DND-41 (cell line): ENCODE data around the gene CLDN2.

Experiments
- ATAC-seq: fragments of 200-7000 bp; cut with Tn5 transposase; 3 replicates; pipeline ENCODE4 v1.9.1; 2021; ENCODE audit warnings: low read depth; ENCODE audit not compliant: insufficient read depth
- DNase-seq: peaks from one replicate; pipeline ENCODE4 v3.0.0-alpha.2; 2020
- H2AFZ ChIP-seq: 2 replicates; pipeline ENCODE4 v1.6.0; 2012; ENCODE audit warnings: low read depth, low read length
- H3K27ac ChIP-seq: 2 replicates; pipeline ENCODE4 v1.5.1; 2012; ENCODE audit warnings: low read length, inconsistent platforms
- H3K27me3 ChIP-seq: fragments of 200-600 bp; sonication (generic); 2 replicates; pipeline ENCODE4 v1.6.0; 2012; ENCODE audit warnings: low read length, mild to moderate bottlenecking, inconsistent platforms; ENCODE audit not compliant: insufficient read depth, poor library complexity
- H3K36me3 ChIP-seq: 2 replicates; pipeline ENCODE4 v1.5.1; 2012; ENCODE audit warnings: low read length, inconsistent platforms; ENCODE audit not compliant: insufficient read depth
- H3K4me1 ChIP-seq: 2 replicates; pipeline ENCODE4 v1.5.1; 2012; ENCODE audit warnings: mild to moderate bottlenecking, low read length; ENCODE audit not compliant: insufficient read depth
- H3K4me2 ChIP-seq: 2 replicates; pipeline ENCODE4 v1.6.0; 2012; ENCODE audit warnings: mild to moderate bottlenecking, moderate library complexity, low read length, inconsistent platforms; ENCODE audit not compliant: insufficient read depth
- H3K4me3 ChIP-seq, 2 experiments: fragments of 200-600 bp in 1 of 2; shearing (Covaris generic) in 1 of 2; 2 replicates each; pipeline ENCODE4 v1.5.1; 2012 to 2016; ENCODE audit warnings: inconsistent platforms in 2 of 2, low read length in 2 of 2, mild to moderate bottlenecking in 2 of 2, low read depth in 1 of 2, moderate library complexity in 1 of 2
- H3K79me2 ChIP-seq: 2 replicates; pipeline ENCODE4 v1.6.0; 2012; ENCODE audit warnings: low read length, inconsistent platforms; ENCODE audit not compliant: insufficient read depth
- H3K9ac ChIP-seq: 2 replicates; pipeline ENCODE4 v1.6.0; 2012; ENCODE audit warnings: low read depth, mild to moderate bottlenecking, inconsistent platforms, low read length, moderate library complexity
- H3K9me3 ChIP-seq: 2 replicates; pipeline ENCODE4 v1.5.1; 2012; ENCODE audit warnings: low read length, moderate library complexity, mild to moderate bottlenecking, inconsistent platforms; ENCODE audit not compliant: insufficient read depth, severe bottlenecking
- H4K20me1 ChIP-seq: 2 replicates; pipeline ENCODE4 v1.6.0; 2012; ENCODE audit warnings: low read length; ENCODE audit not compliant: insufficient read depth
- EZH2 ChIP-seq: IDR thresholded peaks from 3 replicates; pipeline ENCODE4 v1.6.1; 2012; ENCODE audit warnings: borderline replicate concordance, low read depth, mild to moderate bottlenecking, moderate library complexity, low read length, inconsistent platforms; ENCODE audit not compliant: severe bottlenecking
- TF ChIP-seq, protein P1 (sequence below): IDR thresholded peaks from 2 replicates; pipeline ENCODE4 v1.5.1; 2012; ENCODE audit warnings: borderline replicate concordance, low read length, moderate library complexity, mild to moderate bottlenecking; ENCODE audit not compliant: poor library complexity, severe bottlenecking; ENCODE audit errors: extremely low read depth

The CLDN2 gene

DNA sequence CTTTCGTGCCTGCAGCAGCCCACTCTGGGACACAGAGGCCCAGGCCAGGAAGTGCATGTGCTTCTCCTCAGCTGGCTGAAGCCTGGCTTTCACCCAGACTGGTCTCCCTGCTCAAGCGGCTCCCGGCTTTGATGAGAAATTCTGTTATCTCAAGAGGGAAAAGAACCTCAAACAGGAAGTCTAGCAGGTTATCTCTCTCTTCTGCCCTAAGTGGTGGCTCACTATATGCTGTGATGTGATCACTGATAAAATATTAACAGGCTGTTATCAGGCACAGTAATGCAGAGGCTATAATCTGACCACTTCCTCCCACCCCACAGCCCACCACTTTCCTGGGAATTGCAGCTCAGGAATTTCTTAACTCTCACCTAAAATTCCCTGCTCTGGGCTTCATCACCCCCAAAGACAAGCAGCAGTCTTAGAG lies 13.3 kb downstream of the CLDN2 start:
- Histone ChIP-seq H2AFZ (no peak overlapping the region), H3K27me3 (no peaks in the 10 kb centered on the region), H3K27ac (no peak overlapping the region), H3K9me3 (no peaks in the 10 kb centered on the region), H3K79me2 (no peaks in the 10 kb centered on the region), H4K20me1 (no peaks in the 10 kb centered on the region), H3K36me3 (no peaks in the 10 kb centered on the region), H3K9ac (no peak overlapping the region), H3K4me1 (peaks cover 11% of the 10 kb centered on the region), H3K4me2 (no peak overlapping the region), H3K4me3 (no peak overlapping the region)
- TF ChIP-seq, protein P1, sequence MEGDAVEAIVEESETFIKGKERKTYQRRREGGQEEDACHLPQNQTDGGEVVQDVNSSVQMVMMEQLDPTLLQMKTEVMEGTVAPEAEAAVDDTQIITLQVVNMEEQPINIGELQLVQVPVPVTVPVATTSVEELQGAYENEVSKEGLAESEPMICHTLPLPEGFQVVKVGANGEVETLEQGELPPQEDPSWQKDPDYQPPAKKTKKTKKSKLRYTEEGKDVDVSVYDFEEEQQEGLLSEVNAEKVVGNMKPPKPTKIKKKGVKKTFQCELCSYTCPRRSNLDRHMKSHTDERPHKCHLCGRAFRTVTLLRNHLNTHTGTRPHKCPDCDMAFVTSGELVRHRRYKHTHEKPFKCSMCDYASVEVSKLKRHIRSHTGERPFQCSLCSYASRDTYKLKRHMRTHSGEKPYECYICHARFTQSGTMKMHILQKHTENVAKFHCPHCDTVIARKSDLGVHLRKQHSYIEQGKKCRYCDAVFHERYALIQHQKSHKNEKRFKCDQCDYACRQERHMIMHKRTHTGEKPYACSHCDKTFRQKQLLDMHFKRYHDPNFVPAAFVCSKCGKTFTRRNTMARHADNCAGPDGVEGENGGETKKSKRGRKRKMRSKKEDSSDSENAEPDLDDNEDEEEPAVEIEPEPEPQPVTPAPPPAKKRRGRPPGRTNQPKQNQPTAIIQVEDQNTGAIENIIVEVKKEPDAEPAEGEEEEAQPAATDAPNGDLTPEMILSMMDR: no peak
- TF ChIP-seq EZH2: no peak
- DNase-seq (peak; percentile 20), ATAC-seq (peak; percentile 77)

DNA sequence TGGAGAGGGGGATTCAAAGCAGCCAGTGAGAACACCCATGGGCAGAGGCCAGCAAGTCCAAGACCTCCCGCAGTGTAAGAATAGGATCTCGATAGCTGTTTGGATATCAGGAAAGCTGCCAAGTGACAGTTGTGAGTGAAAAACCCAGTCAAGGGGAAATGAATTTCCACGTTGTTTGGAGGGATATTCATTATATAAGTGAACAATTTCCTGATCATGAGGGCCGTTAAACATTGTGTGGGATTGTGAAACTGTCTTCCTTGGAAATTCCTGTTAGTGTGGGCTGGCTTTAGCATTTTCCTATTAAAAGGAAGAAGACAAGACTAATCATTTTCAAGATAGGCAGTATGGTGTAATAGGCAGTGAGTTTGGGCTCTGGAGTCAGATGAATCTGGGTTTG lies 15.0 kb downstream of the CLDN2 start:
- H4K20me1 ChIP-seq: no peaks in the 10 kb centered on the region
- H3K9ac ChIP-seq: no peak overlapping the region
- no peak overlapping the region for H3K4me2 ChIP-seq
- no peaks in the 10 kb centered on the region for H3K36me3 ChIP-seq
- no peak for ATAC-seq
- DNase-seq: no peak
- H2AFZ ChIP-seq: no peak overlapping the region
- H3K27ac ChIP-seq: no peak overlapping the region
- TF ChIP-seq, protein P1: no peak
- no peak for TF ChIP-seq EZH2
- H3K9me3 ChIP-seq: no peaks in the 10 kb centered on the region
- no peaks in the 10 kb centered on the region for H3K27me3 ChIP-seq
- H3K4me1 ChIP-seq: peaks cover 11% of the 10 kb centered on the region
- H3K4me3 ChIP-seq: no peak overlapping the region
- H3K79me2 ChIP-seq: no peaks in the 10 kb centered on the region

DNA sequence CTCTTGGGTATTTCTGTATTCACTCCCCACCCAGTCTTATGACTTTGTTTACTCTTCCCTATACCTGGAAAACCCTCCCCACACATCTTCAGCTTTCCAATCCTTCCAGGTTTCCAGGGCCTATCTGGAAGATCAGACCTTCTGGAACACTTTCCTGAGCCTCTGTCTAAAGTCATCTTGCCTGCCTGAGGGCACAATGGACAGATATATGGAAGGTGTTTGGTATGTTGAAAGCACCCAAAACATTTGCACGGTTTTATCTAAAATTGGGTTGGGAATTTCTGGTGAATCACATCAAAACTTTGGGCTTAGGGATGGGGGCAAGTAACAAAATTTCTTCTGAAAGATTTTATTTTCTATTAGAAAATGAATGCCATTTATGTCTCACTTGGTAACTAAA lies 16.0 kb downstream of the CLDN2 start:
- no peak for ATAC-seq
- no peak overlapping the region for H3K27ac ChIP-seq

More for the DNA sequence above, 16.0 kb downstream of the CLDN2 start:
- no peak overlapping the region for H3K4me2 ChIP-seq
- no peaks in the 10 kb centered on the region for H3K36me3 ChIP-seq
- no peak overlapping the region for H3K4me3 ChIP-seq
- no peak for TF ChIP-seq EZH2
- TF ChIP-seq, protein P1: no peak
- peaks cover 11% of the 10 kb centered on the region for H3K4me1 ChIP-seq
- H3K27me3 ChIP-seq: no peaks in the 10 kb centered on the region
- H2AFZ ChIP-seq: no peak overlapping the region
- no peak overlapping the region for H3K9ac ChIP-seq
- H3K9me3 ChIP-seq: no peaks in the 10 kb centered on the region
- no peaks in the 10 kb centered on the region for H3K79me2 ChIP-seq
- DNase-seq: no peak
- no peaks in the 10 kb centered on the region for H4K20me1 ChIP-seq
